ENCODE measurements around the gene CTXND2.

The CTXND2 gene

DNA sequence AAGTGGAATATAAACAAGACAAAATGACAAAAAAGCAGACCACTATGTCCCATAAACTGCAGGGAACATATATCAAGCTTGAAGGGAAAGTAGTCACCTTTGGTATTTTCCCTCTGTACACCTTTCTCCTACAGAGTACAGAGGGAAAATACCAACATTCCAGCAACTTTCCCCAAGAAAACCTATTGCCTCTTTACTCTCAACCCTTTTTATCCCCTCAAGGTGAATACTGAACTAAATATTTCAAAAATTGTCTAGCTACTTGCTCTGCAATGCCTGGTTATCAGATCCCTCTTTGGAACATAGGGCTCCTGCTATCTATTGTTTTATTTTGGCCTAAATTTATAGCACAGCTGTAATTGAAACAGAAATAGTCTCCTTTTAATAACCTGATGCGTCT, 15.8 kb downstream of the CTXND2 start:
- H3K4me3 ChIP-seq (replicated peaks; ENCODE audit: insufficient read depth, low read length): no peak overlapping the region
- TF ChIP-seq CTCF (IDR thresholded peaks at IDR 0.05; ENCODE audit: insufficient read depth, low read length) (no peak), POLR2AphosphoS5 (IDR thresholded peaks at IDR 0.05; ENCODE audit: low read depth) (no peak), GABPA (IDR thresholded peaks at IDR 0.05; ENCODE audit: low read depth) (no peak), SPI1 (IDR thresholded peaks at IDR 0.05; ENCODE audit: borderline replicate concordance, low read depth) (no peak)
- TF ChIP-seq, protein P1, sequence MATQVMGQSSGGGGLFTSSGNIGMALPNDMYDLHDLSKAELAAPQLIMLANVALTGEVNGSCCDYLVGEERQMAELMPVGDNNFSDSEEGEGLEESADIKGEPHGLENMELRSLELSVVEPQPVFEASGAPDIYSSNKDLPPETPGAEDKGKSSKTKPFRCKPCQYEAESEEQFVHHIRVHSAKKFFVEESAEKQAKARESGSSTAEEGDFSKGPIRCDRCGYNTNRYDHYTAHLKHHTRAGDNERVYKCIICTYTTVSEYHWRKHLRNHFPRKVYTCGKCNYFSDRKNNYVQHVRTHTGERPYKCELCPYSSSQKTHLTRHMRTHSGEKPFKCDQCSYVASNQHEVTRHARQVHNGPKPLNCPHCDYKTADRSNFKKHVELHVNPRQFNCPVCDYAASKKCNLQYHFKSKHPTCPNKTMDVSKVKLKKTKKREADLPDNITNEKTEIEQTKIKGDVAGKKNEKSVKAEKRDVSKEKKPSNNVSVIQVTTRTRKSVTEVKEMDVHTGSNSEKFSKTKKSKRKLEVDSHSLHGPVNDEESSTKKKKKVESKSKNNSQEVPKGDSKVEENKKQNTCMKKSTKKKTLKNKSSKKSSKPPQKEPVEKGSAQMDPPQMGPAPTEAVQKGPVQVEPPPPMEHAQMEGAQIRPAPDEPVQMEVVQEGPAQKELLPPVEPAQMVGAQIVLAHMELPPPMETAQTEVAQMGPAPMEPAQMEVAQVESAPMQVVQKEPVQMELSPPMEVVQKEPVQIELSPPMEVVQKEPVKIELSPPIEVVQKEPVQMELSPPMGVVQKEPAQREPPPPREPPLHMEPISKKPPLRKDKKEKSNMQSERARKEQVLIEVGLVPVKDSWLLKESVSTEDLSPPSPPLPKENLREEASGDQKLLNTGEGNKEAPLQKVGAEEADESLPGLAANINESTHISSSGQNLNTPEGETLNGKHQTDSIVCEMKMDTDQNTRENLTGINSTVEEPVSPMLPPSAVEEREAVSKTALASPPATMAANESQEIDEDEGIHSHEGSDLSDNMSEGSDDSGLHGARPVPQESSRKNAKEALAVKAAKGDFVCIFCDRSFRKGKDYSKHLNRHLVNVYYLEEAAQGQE (IDR thresholded peaks at IDR 0.05; ENCODE audit: insufficient replicate concordance, low read depth): no peak
- no peak overlapping the region for H3K27ac ChIP-seq (replicated peaks)
- no peak for DNase-seq (ENCODE audit: low read depth in 1 of 2, low spot score in 1 of 2)
- no peaks in the 10 kb centered on the region for H3K27me3 ChIP-seq (ENCODE audit: insufficient read depth, poor library complexity, severe bottlenecking)

- no peaks in the 10 kb centered on the region for H3K27me3 ChIP-seq (ENCODE audit: insufficient read depth, poor library complexity, severe bottlenecking)
- no peak overlapping the region for H3K27ac ChIP-seq (replicated peaks)
- TF ChIP-seq CTCF (IDR thresholded peaks at IDR 0.05; ENCODE audit: insufficient read depth, low read length): no peak
- TF ChIP-seq GABPA (IDR thresholded peaks at IDR 0.05; ENCODE audit: low read depth): no peak
- TF ChIP-seq SPI1 (IDR thresholded peaks at IDR 0.05; ENCODE audit: borderline replicate concordance, low read depth): no peak
- TF ChIP-seq, protein P1 (IDR thresholded peaks at IDR 0.05; ENCODE audit: insufficient replicate concordance, low read depth): no peak
- TF ChIP-seq POLR2AphosphoS5 (IDR thresholded peaks at IDR 0.05; ENCODE audit: low read depth): no peak
- DNase-seq (ENCODE audit: low read depth in 1 of 2, low spot score in 1 of 2): no peak
- no peak overlapping the region for H3K4me3 ChIP-seq (replicated peaks; ENCODE audit: insufficient read depth, low read length)
These were observed 18.4 kb downstream of the CTXND2 start for GRCh38 chr1:150905301-150905700.

GRCh38 chr1:150906329-150906728, 19.4 kb downstream of the CTXND2 start:
- no peaks in the 10 kb centered on the region for H3K27me3 ChIP-seq (ENCODE audit: insufficient read depth, poor library complexity, severe bottlenecking)
- no peak overlapping the region for H3K27ac ChIP-seq (replicated peaks)
- DNase-seq (ENCODE audit: low read depth in 1 of 2, low spot score in 1 of 2): no peak
- H3K4me3 ChIP-seq (replicated peaks; ENCODE audit: insufficient read depth, low read length): no peak overlapping the region
- no peak for TF ChIP-seq CTCF (IDR thresholded peaks at IDR 0.05; ENCODE audit: insufficient read depth, low read length)
- TF ChIP-seq GABPA (IDR thresholded peaks at IDR 0.05; ENCODE audit: low read depth): no peak
- no peak for TF ChIP-seq SPI1 (IDR thresholded peaks at IDR 0.05; ENCODE audit: borderline replicate concordance, low read depth)
- TF ChIP-seq POLR2AphosphoS5 (IDR thresholded peaks at IDR 0.05; ENCODE audit: low read depth): no peak
- TF ChIP-seq, protein P1 (IDR thresholded peaks at IDR 0.05; ENCODE audit: insufficient replicate concordance, low read depth): no peak
